DMS153 (cell line): Measurements from ENCODE around the gene VPS33A.
A peak's percentile ranks its signal among the peaks of the same experiment; 100 is the strongest.
"Not testable (repeated sequence)": the region's sequence is repeated elsewhere in the genome, so short reads cannot be mapped to it uniquely, and the experiment has no call there.

Experiments
- DNase-seq: peaks from one replicate; lab custom pipeline; 2025; lab: John Stamatoyannopoulos, UW

VPS33A gene

DNA sequence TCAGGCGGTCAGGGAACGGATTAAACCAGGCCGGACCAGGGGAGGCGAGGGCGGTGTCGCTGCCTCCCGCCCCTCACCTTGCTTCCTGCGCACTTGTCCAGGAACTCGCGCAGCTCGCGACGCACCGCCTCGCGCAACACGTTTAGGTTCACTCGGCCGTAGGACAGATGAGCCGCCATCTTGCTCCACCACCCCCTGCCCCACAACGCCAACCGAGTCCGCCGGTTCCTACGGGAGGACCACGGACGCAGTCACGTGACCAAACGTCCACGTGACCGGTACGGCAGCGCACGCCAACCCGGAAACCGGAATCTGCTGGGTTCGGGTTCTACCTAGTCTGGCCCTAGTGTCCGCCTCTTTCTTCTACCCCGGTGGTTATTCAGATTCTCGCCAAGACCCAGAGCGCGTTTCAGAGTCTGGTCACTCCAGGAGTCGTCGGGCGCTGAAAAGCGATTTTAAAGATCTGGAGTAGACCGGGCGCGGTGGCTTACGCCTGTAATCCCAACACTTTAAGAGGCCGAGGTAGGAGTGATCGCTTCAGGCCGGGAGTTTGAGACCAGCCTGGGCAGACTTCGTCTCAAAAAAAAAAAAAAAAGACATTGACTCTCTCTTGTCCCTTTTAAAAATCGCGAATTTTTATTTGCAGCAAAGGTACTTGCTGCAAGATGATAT lies at the start of gene VPS33A:
Gene VPS33A, minus strand, starts transcription at position 265 of the 672 bp plus-strand sequence. Its CDS starts 86 bp downstream, at position 179.
- DNase-seq, result peak; percentile 94

DNA sequence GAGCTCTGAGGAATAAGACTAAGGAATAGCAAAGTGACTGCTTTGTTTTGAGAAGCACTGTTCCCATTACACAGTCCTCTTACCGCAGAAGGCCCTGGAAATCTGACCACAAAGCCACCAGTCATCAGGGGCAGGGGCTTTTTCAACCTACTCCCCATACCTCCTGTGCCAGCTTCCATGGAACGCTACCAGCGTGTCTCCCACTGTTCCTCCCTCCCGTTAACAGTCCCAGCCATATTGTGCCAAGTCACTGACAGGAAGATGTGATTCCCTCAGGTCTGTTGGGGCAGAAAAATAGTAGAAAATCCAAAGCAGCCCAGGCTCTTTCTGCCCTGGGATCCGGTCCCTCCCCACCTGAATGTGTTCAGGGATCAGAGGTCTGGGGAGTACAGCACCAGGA lies 46.6 kb upstream of the VPS33A start:
- no peak for DNase-seq

DNA sequence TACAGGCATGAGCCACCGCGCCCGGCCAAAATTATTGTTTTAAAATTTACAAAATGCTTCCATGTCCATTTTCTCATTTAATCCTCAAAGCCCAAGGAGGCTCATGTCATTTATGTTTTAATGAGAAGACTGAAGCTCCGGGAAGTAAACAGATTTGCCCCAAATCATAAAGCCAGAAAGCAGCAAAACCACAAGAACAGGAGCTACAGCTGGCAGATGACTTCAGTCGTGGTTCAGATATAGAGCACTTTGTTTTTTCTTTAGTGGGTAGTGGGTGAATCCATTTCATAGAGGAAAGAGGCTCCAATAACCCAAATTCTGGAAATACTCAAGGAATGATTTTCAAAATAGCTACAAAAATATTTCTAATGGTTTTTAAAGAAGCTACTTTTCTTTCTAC lies 45.4 kb upstream of the VPS33A start:
- no peak for DNase-seq

DNA sequence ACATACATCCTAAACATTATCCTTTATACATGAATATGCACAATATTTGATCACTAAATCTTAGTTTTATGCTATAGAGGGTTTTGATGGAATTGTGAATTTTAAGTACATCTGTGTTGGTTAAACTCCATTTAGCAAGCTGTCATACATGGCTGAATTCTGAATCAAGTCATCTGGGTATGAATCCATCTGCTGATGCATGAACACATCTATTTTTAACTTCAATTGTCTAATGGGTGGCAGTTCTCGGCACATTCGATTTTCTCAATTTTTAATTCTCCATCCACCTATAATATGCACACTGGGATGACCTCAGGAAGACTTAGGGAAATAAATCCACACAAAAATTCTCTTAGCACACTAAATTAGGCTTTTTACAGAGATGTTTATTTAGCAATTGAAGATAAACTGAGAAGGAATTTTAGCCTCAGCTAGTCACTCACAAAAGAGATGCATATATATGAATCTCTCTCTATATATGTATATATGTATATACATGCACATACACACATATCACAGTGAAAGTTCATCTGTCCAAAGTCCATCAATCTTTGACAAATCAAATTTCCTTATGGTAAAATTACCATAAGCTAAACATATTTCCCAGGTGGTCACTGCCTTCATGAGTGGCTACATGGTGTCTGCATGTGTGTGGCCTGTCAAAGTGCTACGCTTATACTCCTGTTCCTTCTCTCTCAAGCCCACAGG lies 44.5 kb upstream of the VPS33A start:
- no peak for DNase-seq

DNA sequence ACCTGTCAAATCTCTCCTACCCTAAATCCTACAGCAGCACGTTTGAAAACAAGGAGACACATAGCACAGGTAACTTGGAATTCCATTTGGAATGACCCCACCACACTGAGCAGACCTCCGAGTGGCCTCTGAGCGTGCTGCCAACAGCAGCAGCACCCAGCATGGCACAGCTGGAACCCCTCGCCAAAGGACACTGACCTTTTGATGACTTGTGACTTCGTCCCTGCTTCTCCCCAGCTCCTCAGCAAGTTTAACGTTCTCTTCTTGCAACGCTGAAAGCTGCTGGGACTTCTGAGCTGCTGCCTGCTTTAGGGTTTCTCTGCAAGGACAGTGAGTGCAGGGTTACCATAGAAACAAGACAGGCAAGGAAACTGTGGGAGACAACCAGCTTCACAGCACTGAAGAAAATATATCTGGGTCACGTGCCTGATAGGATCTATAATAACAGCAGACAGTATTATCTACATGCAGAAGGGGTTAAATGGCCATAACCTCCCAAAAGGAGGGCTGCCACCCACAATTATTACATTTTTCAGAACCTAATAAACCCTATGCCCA lies 43.3 kb upstream of the VPS33A start:
- DNase-seq, result no peak

DNA sequence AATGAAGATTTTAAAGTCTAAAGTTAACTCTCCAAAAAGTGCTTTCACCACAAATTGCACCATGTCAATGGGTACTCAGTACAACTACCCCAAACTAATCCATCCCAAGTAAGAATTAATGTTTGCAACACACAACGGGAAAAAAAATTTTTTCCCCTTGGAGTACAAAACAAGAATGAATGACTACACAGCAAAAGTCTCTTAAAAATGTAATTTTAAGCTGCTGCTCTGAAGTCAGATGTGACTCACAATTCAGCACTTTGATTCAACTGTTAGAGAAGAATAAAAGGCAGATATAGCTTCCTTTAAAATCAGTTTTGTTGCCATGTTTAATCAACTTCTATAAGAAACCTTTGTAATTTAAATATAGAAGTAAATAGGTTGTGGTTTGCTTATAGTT lies 42.5 kb upstream of the VPS33A start:
- DNase-seq, result no peak

DNA sequence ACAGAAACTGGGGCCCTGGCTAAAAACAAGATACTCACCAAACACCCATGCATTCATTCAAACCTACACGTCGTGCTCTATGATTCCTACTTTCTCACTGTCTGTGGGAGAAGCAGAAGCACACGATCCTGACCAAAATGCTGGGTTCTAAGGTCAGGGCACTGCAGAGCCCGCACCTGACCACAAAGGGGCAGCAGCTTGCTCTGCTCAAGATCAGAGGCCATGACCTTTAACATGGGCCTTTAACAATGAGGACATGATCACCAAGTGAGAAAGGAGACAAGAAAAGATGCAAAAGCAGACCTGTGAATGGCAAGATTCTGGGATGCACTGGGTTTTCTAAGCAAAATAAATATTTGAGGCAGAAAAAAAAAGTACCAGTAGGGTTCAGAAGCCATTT lies 40.1 kb upstream of the VPS33A start:
- DNase-seq, result no peak

DNA sequence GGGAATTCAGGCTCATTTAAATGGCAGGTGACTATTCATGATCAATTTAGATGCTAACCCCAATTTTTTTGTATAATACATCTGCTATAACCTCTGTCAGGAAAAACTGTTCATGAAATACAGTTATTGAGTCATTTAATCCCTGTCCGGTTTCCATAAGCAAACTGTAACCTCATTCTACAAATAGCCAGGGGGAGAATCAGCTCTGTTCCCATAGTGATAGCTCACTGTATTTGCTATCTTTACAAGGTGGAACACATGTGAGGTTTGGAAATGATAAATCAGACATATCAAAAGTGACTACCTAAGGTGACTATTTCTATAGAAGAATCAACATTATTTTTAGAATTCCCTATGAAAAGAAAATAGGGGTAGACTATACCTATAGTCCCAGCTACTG lies 38.6 kb upstream of the VPS33A start:
- no peak for DNase-seq

DNA sequence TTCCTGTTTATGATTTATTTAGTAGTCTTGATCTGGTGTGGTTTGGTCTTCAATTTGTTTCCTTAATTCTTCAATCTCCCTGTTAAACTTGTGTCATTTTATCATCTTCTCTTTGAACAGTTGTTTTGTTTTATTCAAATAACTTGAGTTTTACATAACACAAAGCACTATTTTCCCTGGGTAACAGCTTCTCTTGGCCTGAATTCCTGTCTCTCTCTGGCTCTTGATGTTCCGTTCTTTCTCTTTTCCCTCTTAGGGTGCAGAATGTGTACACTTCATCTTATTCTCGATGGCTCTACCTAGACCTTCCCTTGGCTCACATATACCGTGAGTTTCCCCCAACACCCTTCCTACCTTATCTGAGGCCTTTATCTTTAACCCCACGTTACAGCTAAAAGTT lies 36.8 kb upstream of the VPS33A start:
- DNase-seq, result no peak

DNA sequence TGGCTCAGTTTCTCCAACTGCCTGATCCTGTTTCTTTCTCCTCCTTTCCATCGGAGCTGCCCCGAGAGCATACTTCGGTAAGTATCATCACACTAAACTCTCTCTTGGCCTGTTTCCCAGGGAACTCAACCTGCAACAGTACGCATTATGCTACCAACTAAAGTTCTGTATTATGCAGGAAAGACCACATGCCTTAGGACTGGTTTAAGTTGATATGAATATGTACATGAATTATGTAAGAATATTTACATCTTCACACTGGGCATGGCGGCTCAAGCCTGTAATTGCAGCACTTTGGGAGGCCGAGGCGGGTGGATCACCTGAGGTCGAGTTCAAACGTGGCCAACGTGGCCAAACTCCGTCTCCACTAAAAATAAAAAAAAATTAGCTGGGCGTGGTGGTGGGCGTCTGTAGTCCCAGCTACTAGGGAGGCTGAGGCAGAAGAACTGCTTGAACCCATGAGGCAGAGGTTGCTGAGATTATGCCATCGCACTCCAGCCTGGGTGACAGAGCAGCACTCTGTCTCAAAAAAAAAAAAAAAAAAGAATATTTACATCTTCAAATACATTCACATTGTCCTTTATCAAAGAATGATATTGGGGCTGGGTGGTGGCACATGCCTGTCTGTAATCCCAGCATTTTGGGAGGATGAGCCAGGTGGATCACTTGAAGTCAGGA lies 31.9 kb upstream of the VPS33A start:
- no peak for DNase-seq

DNA sequence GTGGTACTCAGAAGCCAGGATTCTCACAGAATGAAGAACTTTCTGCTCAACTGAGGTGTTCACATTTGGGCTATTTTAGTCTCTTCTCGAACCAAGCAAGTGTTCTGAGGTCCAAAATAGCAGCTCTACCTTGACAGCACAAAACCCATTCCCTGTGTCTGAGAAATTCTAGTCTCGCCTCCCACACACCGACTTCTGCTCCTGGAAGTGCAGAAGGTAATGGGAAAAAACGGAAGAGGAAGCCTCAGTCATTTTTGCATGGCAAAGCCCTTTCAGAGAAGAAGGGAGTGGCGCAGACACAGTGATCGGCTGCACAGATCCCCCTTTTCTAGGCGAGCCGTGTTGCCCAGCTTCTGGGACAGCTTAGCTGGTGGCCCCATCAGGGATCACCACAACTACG lies 31.2 kb upstream of the VPS33A start:
- no peak for DNase-seq

DNA sequence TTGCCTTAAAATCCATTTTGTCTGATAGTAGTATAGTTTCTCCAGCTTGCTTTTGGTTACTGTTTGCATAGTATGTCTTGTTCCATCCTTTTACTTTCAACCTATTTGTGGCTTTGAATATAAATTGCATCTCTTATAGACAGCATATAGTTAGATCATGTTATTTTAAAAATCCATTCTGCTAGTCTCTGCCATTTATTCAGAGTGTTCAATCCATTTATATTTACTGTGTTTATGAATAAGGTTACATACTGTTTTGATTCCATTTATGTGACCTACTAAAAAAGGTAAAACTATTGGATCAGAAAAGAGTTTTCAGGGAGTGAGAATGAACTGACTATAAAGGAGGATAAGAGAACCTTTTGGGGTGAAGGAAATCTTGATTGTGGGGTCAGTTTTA lies 29.6 kb upstream of the VPS33A start:
- DNase-seq, result no peak

DNA sequence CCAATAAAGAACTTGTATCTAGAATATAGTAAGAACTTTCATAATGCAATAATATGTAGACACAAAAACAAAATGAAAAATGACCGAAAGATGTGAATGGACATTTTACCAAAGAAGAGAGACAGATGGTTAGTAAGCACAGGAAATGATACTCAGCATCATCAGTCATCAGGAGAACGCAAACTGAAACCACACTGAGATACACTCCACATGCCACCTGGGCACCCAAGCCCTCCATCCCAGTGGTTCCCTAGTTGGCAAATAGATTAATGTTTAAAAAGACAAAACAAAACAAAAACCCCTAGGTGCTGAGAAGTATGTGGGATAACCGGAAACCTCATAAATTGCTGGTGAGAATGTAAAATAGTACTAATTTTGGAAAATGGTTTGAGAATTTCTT lies 26.8 kb upstream of the VPS33A start:
- DNase-seq, result no peak

DNA sequence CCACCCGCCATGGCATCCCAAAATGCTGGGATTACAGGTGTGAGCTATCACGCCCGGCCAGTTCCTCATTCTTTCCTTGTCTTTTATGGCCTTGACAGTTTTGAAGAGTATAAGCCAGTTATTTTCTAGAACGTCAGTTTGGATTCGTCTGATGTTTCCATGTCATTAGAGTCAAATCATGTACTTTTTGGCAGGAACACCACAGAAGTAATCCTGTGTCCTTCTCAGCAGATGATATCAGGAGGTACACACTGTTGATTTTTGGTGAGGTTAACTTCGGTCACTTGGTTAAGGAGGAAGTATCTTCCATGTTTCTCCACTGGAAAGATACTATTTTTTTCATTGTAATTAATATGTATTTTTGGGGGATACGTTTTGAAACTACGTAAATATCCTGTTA lies 25.1 kb upstream of the VPS33A start:
- DNase-seq, result no peak

DNA sequence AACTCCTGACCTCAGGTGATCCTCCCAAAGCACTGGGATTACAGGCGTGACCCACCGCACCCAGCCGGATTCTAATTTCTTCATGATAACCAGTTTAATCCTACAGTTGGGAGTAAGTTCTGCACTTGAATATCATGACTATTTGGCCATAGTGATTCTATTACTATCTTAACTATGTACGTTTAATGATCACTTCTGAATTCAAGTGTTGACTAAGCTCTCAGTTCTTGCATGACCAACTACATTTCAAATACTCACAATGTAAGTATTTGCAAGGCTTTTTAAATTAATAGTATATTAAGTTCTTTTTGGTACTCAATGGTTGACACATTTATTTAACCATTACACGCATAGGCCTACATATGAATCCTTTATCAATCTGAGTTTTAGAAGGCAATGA lies 17.4 kb upstream of the VPS33A start:
- DNase-seq, result no peak

DNA sequence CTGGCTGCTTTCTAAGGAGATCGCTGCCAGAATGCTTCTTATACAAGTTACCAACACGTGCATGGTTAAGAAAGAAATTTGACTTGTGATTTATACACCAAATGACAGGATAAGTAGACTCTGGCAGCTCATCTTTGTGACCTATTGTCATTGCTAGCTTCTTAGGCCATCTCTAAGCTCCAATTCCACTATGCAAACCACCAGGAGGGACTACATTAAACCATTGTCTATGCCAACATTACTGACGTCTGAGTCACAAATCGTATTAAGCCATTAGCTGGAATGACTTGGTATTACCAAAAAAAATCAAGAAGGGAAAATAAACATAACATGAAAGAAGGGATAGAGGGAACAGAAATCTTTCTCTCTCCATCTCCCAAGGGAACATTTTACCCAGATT lies 15.8 kb upstream of the VPS33A start:
- no peak for DNase-seq

DNA sequence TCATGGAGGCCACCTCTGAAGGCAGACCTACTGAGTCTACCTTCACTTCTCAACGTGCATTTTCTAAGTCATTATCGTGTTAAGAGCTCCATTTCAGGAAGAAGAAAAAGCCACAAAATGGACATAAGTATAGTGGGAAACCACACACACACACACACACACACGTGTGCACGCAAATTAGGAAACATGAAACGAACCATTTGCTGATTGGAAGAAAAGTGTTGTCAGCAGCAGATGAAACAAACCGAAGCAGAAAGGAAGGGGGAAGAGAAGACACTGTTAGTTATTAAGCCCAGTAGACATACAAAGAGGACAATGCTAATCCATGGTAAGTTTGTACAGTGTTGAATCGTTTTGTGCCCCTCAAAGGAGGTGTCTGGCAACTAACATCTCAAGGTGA lies 9.9 kb upstream of the VPS33A start:
- no peak for DNase-seq

DNA sequence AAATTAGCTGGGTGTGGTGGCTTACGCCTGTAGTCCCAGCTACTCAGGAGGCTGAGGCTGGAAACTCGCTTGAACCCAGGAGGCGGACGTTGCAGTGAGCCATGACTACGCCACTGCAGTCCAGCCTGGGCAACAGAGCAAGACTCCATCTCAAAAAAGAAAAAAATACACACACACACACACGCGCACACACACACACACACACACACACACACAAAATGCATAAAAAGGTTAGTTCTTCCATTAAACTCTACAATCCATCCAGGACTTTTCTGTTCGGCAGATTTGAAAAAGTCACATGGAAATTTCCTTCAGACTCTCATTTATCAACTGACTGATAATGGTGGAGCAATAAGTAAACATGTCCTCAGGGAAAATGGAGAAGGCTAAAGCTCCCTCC lies 9.2 kb upstream of the VPS33A start:
- DNase-seq, result no peak

DNA sequence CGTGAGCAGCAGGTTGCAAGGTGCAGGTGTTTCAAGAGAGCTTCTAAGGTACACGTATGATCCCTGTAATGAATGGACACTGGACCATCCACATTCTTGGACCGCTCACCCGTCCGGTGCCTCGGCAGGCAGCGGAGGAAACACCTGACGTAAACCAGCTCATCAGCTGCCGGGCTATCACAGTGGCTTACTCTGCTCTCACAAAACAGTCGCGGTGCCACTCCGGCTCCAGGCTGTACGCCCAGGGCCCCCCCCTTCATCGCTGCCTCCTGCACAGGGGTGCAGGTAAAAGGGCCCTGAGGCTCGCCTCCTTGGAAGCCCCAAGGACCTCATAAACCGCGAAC lies 436 bp downstream of the VPS33A start:
- no peak for DNase-seq

DNA sequence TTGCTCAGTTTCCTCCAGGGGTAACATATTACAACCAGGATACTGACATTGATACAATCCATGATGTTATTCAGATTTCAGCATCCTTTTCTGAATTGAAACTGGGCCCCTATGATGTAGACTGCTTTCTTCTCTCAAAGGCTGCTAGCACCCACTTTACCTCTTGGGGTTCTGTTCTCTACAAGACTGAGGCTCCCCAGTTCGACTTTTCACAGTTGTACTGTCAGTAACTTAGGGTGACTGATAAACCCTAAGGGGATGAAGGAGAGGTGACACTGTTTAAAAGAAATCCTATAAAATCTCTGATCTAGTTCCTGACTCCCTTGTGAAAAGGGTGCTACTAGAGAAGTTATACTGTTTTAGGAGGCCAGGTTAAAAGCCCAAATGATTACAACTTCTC lies 818 bp downstream of the VPS33A start:
- no peak for DNase-seq

DNA sequence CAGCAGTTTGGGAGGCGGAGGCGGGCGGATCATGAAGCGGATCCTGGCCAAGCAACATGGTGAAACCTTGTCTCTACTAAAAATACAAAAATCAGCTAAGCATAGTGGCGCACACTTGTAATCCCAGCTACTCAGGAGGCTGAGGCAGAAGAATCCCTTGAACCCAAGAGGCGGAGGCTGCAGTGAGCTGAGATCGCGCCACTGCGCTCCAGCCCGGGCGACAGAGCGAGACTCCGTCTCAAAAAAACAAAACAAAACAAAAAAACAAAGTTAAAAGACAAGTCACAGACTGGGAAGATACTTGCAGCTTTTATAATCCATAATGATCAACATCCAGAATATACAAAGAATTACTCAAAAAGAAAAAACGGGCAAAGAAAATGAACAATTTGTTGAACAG lies 5.6 kb downstream of the VPS33A start:
- DNase-seq, result not testable (repeated sequence)

DNA sequence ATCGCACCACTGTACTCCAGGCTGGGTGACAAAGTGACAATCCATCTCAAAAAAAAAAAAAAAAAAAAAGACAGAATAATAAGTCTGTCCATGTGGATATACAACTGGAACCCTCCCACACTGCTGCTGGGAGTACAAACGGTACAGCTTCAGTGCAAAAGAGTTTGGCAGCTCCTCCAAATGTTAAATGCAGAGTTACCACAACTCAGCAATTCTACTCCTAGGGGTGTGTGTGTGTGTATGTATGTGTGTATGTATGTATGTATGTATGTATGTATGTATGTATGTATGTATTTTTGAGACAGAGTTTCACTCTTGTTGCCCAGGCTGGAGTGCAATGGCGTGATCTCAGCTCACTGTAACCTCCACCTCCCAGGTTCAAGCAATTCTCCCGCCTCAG lies 7.4 kb downstream of the VPS33A start:
- DNase-seq, result not testable (repeated sequence)

DNA sequence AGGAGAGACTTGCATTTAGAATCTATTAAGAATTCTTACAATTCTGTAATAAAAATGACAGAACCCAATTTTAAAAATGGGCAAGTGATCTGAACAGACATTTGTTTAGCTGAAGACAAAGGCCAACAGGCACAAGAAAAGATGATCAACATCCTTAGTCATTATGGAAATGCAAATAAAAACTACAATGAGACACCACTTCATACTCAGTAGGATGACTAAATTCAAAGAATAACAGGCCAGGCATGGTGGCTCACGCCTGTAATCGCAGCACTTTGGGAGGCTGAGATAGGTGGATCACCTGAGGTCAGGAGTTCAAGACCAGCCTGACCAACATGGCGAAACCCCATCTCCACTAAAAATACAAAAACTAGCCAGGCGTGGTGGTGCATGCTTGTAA lies 7.8 kb downstream of the VPS33A start:
- not testable (repeated sequence) for DNase-seq
